GM18951 (cell line): ENCODE data around the gene DEK.
"Not testable (repeated sequence)": the region's sequence is repeated elsewhere in the genome, so short reads cannot be mapped to it uniquely, and the experiment has no call there.

ENCODE experiments used
- POLR2A ChIP-seq: IDR thresholded peaks from 4 replicates; pipeline ENCODE4 v1.6.1; 2011; ENCODE audit warnings: mild to moderate bottlenecking; ENCODE audit not compliant: insufficient read length, insufficient read depth; ENCODE audit errors: extremely low read depth
- in situ Hi-C: fragments of 300-500 bp; cut with MboI; formaldehyde crosslinking; loops from one replicate; pipeline ENCODE4 v1.12.0; 2022; ENCODE audit warnings: low sequenced_read_pairs, mixed read lengths, inconsistent platforms; ENCODE audit not compliant: unreplicated experiment

The DEK gene

DNA sequence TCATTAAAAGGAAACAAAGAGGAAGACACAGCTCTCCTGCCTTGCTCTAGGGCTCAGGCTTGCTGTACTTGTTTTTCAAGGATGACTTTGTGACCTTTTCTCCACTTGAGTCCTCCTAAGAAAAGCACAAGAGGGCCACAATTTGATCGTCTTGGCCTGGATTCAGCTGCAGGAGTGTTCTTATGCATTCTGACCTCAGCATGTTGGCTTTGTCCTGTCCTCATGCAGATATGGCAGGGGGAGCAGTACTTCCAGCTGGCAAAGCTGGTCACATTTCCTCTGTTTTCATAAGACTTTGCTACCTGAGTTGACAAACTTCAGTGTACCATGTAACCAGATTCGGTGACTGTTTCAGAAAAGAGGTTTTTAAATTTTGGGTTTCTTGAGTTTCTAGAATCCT, 78.3 kb downstream of the DEK start:
- TF ChIP-seq POLR2A: no peak
- in situ Hi-C loops: no loop called here

DNA sequence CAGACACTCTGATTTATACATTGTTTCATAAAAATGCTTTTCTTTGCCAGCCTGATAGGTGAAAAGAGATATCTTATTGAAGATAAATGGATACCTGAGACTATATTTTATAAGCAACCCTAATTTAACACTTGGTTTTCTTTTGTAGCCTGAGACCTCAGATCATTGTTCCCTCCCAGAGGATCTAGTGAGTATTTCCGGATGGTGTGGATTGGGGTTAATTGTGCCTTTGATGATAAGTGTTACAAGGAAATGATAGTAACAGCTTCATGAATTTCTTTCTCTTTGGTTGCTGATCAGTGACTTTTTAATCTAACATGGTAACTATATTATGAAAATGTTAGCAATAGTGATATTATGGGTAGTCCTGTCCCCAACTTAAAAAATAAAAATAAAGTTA, 78.7 kb downstream of the DEK start:
- in situ Hi-C loops: no loop called here
- TF ChIP-seq POLR2A: no peak

DNA sequence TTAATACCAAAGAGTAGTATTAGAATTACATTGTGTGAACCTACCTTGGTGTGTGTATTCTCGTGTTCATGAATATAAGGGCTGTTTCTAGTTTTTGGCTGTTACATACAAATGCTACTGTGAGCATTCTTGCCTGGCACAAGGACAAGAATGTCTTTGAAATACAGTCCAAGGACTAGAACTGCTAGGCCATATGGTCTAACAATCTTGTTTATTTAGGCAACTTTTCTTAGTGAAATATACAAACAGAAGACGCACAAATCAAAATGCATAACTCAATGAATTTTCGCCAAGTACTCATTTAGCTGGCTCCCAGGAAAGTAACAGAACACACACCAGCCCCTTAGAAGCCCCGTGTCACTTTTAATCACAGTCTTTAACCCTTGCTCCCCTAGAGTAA, 80.6 kb downstream of the DEK start:
- no peak for TF ChIP-seq POLR2A
- in situ Hi-C loops: no loop called here

DNA sequence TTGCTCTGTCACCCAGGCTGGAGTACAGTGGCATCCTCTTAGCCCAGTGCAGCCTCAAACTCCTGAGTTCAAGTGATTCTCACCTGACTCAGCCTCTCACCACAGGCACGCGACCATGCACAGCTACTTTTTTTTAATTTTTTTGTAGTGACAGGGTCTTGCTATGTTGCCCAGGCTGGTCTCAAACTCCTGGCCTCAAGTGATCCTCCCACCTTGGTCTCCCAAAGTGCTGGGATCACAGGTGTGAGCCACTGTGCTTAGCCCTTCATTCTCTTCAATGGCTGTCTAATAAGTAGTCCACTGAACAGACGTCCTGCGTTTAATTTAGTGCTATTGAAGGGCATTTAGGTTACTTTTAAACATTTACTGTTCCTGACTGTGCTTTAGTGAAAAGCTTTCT, 81.8 kb downstream of the DEK start:
- in situ Hi-C loops: no loop called here
- TF ChIP-seq POLR2A: no peak

DNA sequence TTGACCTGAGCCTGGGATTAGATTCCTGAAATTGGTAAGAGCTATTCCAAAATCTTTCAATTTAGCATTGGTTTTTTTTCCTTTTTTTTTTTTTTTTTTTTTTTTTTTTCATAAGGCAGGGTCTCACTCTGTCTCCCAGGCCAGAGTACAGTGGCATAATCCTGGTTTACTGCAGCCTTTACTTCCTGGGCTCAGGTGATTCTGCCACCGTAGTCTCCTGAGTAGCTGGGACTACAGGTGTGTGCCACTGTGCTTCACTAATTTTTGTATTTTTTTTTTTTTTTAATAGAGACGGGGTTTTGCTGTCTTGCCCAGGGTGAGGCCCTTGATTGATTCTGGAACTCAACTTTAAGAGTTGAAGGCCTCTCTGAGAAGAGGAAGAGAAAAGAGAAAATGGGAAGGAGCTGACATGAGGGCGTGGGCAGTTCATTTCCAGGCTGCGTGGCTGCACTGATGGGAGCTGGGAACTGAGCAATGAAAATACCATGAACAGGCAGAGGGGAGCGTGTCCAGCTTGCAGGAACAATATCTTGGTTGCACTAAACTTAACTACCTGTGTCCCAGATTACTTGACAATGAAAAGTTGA, 84.5 kb downstream of the DEK start:
- in situ Hi-C loops: no loop called here
- TF ChIP-seq POLR2A: no peak

DNA sequence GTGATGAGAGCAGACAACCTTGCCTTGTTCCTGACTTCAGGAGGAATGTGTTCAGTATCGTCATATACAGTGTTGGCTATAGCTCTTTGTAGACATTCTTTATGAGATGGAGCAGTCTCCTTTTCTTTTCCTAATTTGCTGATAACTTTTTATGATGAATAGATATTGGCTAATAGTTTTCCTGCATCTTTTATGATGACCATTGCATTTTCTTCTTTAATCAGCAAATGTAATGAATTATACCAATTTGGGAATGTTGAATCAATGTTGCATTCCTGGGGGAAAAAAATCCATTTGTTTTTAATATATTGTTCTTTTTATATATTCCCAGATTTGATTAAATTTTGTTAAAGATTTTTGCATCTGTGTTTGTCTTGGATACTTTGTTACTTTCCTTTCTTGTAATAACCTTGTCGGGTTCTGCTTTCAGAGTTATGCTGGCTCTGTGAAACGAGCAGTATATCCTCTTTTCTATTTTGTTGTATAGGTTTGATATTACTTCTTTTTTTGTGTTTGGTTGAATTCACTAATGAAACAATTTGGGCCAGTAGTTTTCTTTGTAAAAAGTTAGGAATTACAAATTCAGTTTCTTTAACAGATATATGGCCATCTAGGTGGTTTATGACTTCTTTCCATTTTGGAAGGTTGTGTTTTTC, 85.2 kb downstream of the DEK start:
- in situ Hi-C loops: no loop called here
- no peak for TF ChIP-seq POLR2A

DNA sequence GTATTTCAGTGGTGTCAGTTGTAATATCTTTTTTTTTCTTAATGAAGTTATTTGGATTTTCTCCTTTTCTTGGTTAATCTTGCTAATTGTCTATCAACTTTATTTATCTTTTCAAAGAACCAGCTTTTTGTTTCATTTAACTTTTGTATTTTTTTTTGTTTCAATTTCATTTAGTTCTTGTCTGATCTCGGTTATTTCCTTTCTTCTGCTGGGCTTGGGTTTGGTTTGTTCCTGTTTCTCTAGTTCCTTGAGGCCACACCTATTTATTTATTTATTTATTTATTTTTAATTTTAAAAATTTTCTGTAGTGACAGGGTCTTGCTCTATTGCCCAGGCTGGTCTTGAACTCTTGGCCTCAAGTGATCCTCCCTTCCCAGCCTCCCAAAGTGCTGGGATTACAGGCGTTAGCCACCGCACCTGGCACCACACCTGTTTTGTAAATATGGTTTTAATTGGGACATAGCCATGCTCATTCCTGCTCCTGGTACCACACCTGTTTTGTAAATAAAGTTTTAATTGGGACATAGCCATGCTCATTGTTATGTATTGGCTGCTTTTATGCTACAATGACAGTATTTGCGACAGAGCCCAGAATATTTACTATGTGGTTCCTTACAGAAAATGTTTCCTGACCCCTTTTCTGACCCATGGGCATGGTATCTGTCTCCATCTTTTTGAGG, 86.9 kb downstream of the DEK start:
- in situ Hi-C loops: no loop called here
- TF ChIP-seq POLR2A: no peak

DNA sequence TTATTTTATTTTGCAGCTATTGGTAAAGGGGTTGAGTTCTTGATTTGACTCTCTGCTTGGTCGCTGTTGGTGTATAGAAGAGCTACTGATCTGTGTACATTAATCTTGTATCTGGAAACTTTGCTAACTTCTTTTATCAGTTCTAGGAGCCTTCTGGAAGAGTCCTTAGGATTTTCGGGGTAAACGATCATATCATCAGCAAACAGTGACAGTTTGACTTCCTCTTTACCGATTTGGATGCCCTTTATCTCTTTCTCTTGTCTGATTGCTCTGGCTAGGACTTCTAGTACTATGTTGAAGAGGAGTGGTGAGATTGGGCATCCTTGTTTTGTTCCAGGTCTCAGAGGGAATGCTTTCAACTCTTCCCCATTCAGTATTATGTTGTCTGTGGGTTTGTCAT, 88.1 kb downstream of the DEK start:
- in situ Hi-C loops: not testable (repeated sequence)
